Uterus (tissue), 4 donors: ENCODE data around the gene RAX2. TPM values are rescaled to one million over a fixed set of nuclear protein-coding genes. Genes with fewer than 3 reads are reported as not detected.

Experiments used
- DNase-seq, 2 donors: peaks; one replicate each; pipeline ENCODE4 v3.0.0-alpha.2; 2019 to 2020
- H3K27ac ChIP-seq, 2 donors: fragments of 200-600 bp; sonication (generic); 1 replicate in 1 of 2; 2 replicates in 1 of 2; pipeline ENCODE4 v1.5.1; 2016 to 2018
- H3K27me3 ChIP-seq, 2 donors: fragments of 200-600 bp; sonication (generic); one replicate each; pipeline ENCODE4 v1.5.1; 2018 to 2019; ENCODE audit warnings: control low read depth in 1 of 2
- H3K36me3 ChIP-seq, 2 donors: fragments of 200-600 bp; sonication (generic); one replicate each; pipeline ENCODE4 v1.5.1; 2019; ENCODE audit warnings: control low read depth in 1 of 2
- H3K4me1 ChIP-seq, 2 donors: fragments of 200-600 bp; sonication (generic); one replicate each; pipeline ENCODE4 v1.5.1; 2018 to 2019; ENCODE audit warnings: control low read depth in 1 of 2
- H3K4me3 ChIP-seq, 2 donors: fragments of 200-600 bp; sonication (generic); 1 replicate in 1 of 2; 2 replicates in 1 of 2; pipeline ENCODE4 v1.5.1; 2018 to 2019; ENCODE audit warnings: mild to moderate bottlenecking in 1 of 2
- H3K9me3 ChIP-seq, 2 donors: fragments of 200-600 bp; sonication (generic); one replicate each; pipeline ENCODE4 v1.5.1; 2019; ENCODE audit warnings: control low read depth in 1 of 2
- POLR2A ChIP-seq, 2 donors: fragments of 450-650 bp; IDR thresholded peaks; one replicate each; pipeline ENCODE4 v1.6.1; 2016; ENCODE audit warnings: antibody characterized with exemption in 2 of 2, mild to moderate bottlenecking in 1 of 2, moderate library complexity in 1 of 2
- intact Hi-C: fragments of 100-400 bp; cut with DNase I; formaldehyde crosslinking; loops from one replicate; pipeline ENCODE4 v1.15.1; 2023; ENCODE audit warnings: low total_unique reads
- total RNA-seq, 4 donors: library from RNA; depleted of rRNA in 3 of 4; stranded (reverse); fragments of >200 nt in 3 of 4; gene quantifications; one replicate each; pipeline versions ENCODE4 v1.1.0 to v1.2.4, GENCODE V29; 2014 to 2023
- TF ChIP-seq, protein P1 (sequence below), 4 experiments: fragments of 200-600 bp in 2 of 4; fragments of 450-650 bp in 2 of 4; sonication (generic) in 2 of 4; IDR thresholded peaks; one replicate each; pipeline ENCODE4 v1.5.1; 2016 to 2019; ENCODE audit warnings: antibody characterized with exemption in 4 of 4, mild to moderate bottlenecking in 2 of 4, moderate library complexity in 1 of 4
- donor health status: DM: yes; HTN: yes; CAD: no.

RAX2 gene
- total RNA-seq, 4 donors from 2014 or later: 0.14 to 4.3 TPM; not detected in 2

DNA sequence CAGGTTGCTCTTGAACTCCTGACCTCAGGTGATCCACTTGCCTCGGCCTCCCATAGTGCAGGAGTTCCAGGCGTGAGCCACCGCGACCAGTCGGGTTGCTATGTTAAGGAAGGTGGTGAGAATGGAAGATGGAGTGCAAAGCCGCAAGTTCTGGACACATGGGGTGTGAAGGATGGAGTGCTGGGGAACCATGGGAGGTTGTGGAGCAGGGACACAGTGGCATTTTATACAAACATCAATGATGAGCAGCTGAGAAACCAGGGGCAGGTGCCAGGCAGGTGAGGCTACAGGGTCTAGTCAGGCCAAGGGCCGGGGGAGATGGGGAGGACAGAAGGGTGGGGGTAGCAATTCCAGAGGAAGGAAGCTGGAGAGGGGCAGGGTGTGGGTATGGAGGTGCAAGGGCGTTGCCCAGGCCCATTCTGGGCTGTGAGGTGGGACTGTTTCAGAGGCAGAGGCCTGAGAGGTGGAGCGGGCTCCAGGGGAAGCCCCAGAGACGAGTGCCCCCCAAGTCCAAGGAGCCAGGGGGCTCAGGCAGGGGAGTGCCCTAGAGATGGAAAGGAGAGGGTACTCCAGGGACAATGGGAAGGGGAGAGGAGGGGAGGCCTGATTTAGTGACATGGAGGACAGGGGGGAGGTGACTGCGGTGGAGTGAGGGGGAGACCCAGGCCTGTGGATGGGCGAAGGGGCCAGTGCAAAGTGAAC, 1.9 kb upstream of the RAX2 start:
- no peak overlapping the region for H3K27ac ChIP-seq
- H3K27me3 ChIP-seq: no peaks in the 10 kb centered on the region
- no peak overlapping the region for H3K4me3 ChIP-seq
- H3K9me3 ChIP-seq: no peaks in the 10 kb centered on the region
- H3K36me3 ChIP-seq: no peaks in the 10 kb centered on the region
- intact Hi-C loops: no loop called here
- no peak for DNase-seq
- TF ChIP-seq, protein P1, sequence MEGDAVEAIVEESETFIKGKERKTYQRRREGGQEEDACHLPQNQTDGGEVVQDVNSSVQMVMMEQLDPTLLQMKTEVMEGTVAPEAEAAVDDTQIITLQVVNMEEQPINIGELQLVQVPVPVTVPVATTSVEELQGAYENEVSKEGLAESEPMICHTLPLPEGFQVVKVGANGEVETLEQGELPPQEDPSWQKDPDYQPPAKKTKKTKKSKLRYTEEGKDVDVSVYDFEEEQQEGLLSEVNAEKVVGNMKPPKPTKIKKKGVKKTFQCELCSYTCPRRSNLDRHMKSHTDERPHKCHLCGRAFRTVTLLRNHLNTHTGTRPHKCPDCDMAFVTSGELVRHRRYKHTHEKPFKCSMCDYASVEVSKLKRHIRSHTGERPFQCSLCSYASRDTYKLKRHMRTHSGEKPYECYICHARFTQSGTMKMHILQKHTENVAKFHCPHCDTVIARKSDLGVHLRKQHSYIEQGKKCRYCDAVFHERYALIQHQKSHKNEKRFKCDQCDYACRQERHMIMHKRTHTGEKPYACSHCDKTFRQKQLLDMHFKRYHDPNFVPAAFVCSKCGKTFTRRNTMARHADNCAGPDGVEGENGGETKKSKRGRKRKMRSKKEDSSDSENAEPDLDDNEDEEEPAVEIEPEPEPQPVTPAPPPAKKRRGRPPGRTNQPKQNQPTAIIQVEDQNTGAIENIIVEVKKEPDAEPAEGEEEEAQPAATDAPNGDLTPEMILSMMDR (IDR thresholded peaks at IDR 0.05): no peak
- no peak for TF ChIP-seq POLR2A (IDR thresholded peaks at IDR 0.05)
- H3K4me1 ChIP-seq: no peaks in the 10 kb centered on the region

DNA sequence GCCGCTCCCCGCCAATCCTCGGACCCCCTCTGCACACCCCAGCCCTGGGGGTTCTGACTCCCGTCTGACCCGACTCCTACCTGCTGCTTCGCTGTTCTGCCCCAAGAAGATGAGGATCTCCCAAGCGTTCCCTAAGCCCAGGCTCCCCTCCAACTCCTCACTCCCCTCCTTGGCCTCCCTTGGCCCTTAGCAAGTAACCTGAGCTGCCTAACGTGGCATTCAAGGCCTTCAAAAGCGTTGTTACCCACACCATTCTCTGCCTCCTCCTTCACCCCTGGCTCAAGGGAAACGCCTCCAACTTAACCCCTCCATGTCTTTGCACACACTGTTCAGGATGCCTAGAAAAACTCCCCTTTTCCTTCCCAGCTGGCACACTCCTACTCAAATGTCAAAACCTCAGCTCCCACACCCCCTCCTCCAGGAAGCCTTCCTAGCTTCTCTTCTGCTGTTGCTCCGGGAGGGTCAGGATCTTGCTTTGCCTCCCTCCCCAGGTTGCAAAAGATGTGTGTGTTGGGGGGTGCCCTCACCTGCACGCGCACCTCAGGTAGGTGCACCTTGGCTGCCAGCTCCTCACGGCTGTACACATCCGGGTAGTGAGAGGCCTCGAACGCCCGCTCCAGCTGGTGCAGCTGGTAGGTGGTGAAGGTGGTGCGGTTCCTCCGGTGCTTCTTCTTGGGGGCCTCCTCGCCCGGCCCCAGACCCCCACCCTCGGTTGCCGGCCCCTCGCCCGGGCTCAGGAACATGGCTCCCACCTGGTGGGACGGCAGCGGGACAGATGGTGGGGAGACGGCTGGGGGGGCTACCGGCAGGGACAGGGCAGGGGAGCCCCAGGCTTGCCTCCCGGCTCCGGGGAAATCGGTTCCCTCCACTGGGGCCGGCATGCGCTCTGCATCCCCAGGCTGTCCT, 775 bp downstream of the RAX2 start:
- H3K36me3 ChIP-seq: no peaks in the 10 kb centered on the region
- intact Hi-C loops: no loop called here
- no peaks in the 10 kb centered on the region for H3K27me3 ChIP-seq
- H3K9me3 ChIP-seq: no peaks in the 10 kb centered on the region
- no peaks in the 10 kb centered on the region for H3K4me1 ChIP-seq
- no peak for DNase-seq
- peak overlapping the region in 1 of 2 donors; percentile 73 for H3K27ac ChIP-seq
- no peak overlapping the region for H3K4me3 ChIP-seq
- no peak for TF ChIP-seq POLR2A (IDR thresholded peaks at IDR 0.05)
- TF ChIP-seq, protein P1 (IDR thresholded peaks at IDR 0.05): no peak

DNA sequence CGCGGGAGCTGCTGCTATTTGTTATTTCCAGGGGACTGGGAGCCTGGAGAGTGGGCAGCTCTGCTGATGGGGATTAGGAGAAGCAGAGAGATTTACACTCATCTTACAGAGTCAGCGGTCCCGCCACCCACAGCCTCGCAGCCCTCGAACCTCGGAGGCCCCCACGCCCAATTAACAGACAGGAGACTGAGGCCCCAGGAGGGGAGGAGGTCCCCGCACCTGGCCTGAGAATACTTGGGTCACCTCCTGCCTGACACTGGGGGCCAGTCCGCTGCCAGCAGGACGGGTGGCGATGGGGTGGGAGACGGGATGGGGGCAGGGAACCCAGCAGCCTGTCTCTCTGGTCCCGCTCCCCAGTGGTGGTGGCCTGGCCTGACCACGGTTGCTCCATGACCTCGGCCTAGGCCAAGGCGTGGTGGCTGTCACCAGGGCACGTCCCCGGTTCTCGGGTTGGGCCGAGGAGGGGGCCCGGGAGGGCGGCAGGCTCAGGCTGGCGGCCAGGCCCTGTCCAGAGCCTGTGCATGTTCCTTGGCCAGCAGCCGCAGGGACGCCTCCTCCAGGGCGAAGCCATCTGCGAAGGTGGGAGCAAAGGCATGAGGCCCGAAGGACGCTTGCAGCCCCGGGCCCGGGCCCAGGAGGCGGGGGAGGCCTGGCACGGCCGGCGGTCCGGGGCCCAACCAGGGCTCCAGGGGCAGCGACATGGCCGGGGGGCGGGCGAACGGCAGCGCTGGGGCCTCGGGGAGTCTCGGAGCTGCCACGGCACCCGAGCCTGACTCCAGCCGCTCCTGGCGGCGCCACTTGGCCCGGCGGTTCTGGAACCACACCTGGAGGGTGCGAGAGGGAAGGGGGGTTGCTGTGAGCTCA, 1.7 kb downstream of the RAX2 start:
- intact Hi-C loops: no loop called here
- TF ChIP-seq, protein P1 (IDR thresholded peaks at IDR 0.05): no peak
- no peak for TF ChIP-seq POLR2A (IDR thresholded peaks at IDR 0.05)
- DNase-seq: no peak
- Histone ChIP-seq H3K4me3 (no peak overlapping the region), H3K9me3 (no peaks in the 10 kb centered on the region), H3K27ac (peak overlapping the region in 1 of 2 donors; percentile 73), H3K36me3 (no peaks in the 10 kb centered on the region), H3K4me1 (no peaks in the 10 kb centered on the region), H3K27me3 (no peaks in the 10 kb centered on the region)

DNA sequence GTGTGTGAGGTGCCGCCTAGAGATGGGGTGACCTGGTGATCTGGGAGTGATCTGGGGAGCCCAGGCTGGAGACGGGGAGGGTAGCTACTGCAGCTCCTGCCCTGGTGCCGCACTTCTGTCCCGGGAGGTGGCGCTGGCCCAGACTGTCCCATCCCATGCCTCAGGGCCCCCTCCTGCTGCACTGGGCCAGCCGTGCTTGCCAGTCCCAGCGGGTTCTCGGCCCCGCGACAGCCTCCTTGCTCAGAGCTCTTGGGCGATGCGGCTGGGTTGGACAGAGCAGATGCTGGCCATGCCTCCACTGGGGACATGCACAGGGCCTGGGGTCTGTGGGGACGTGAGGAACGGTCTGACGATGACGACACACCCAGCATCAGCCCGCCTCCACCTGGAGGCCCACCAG, 2.5 kb downstream of the RAX2 start:
- Histone ChIP-seq H3K4me1 (no peaks in the 10 kb centered on the region), H3K27me3 (no peaks in the 10 kb centered on the region), H3K27ac (no peak overlapping the region), H3K36me3 (no peaks in the 10 kb centered on the region), H3K9me3 (no peaks in the 10 kb centered on the region), H3K4me3 (no peak overlapping the region)
- no peak for TF ChIP-seq POLR2A (IDR thresholded peaks at IDR 0.05)
- TF ChIP-seq, protein P1 (IDR thresholded peaks at IDR 0.05): no peak
- no peak for DNase-seq
- intact Hi-C loops: no loop called here
